COLO829 (cell line): ENCODE results near the gene DLG1.

Experiments
- DNase-seq: peaks from one replicate; pipeline ENCODE4 v3.0.0; 2012; ENCODE audit warnings: low spot score

Gene DLG1

DNA sequence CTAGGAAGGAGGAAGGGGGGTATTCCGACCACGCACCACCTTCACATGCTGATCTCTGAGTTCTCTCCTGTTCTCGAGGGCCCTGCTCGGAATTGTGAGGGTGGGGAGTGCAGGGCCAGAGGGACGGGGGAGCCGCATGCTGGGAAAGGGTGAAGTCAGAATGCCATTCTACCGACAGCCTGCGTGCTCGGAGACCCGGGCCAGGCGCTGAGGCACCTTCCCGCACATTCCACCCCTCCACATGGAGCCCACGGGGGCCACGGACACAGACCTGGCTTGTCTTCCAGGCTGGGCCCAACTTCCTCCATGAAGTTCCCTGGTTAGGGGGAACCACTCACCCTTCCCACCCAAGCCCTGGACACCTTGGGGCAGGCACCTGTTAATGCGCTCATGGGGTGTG is 301.1 kb downstream of the DLG1 start:
- no peak for DNase-seq

- DNase-seq, result no peak
These were observed 301.8 kb downstream of the DLG1 start for GRCh38 chr3:196996454-196997265.

- DNase-seq, result no peak
These were observed 302.6 kb downstream of the DLG1 start for GRCh38 chr3:196995646-196996355.

DNA sequence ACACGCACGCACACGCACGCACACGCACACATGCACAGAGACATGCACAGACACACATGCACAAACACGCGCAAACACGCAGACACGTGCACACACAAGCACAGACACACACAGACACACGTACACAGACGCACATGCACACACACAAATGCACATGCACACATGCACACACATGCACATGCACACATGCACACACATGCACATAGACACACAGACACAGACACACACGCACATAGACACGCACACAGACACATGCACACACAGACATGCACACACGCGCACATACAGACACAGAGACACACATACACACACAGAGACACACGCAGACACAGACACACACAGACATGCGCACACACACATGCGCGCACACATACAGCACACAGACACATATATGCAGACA is 303.4 kb downstream of the DLG1 start:
- DNase-seq, result no peak

- DNase-seq, result no peak
These were observed 304.4 kb downstream of the DLG1 start for GRCh38 chr3:196994056-196994455.
